Measurements from ENCODE around the gene VWA3A.

DNA sequence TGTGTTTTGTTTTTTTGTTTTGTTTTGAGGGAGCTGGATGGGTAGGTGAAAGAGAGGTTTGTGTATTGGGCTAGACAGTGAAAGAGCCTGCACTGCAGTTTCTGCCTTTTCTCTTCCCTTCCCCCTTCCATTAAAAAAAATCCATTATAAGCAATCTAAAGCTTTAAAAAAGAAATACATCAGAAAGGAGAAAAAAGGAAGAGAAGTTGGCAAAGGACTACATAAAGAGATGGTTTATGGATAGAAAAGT is 103.0 kb downstream of the VWA3A start:
- TF ChIP-seq, protein P1, sequence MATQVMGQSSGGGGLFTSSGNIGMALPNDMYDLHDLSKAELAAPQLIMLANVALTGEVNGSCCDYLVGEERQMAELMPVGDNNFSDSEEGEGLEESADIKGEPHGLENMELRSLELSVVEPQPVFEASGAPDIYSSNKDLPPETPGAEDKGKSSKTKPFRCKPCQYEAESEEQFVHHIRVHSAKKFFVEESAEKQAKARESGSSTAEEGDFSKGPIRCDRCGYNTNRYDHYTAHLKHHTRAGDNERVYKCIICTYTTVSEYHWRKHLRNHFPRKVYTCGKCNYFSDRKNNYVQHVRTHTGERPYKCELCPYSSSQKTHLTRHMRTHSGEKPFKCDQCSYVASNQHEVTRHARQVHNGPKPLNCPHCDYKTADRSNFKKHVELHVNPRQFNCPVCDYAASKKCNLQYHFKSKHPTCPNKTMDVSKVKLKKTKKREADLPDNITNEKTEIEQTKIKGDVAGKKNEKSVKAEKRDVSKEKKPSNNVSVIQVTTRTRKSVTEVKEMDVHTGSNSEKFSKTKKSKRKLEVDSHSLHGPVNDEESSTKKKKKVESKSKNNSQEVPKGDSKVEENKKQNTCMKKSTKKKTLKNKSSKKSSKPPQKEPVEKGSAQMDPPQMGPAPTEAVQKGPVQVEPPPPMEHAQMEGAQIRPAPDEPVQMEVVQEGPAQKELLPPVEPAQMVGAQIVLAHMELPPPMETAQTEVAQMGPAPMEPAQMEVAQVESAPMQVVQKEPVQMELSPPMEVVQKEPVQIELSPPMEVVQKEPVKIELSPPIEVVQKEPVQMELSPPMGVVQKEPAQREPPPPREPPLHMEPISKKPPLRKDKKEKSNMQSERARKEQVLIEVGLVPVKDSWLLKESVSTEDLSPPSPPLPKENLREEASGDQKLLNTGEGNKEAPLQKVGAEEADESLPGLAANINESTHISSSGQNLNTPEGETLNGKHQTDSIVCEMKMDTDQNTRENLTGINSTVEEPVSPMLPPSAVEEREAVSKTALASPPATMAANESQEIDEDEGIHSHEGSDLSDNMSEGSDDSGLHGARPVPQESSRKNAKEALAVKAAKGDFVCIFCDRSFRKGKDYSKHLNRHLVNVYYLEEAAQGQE (IDR thresholded peaks at IDR 0.05; ENCODE audit: insufficient replicate concordance, low read depth): no peak
- TF ChIP-seq, protein P2, sequence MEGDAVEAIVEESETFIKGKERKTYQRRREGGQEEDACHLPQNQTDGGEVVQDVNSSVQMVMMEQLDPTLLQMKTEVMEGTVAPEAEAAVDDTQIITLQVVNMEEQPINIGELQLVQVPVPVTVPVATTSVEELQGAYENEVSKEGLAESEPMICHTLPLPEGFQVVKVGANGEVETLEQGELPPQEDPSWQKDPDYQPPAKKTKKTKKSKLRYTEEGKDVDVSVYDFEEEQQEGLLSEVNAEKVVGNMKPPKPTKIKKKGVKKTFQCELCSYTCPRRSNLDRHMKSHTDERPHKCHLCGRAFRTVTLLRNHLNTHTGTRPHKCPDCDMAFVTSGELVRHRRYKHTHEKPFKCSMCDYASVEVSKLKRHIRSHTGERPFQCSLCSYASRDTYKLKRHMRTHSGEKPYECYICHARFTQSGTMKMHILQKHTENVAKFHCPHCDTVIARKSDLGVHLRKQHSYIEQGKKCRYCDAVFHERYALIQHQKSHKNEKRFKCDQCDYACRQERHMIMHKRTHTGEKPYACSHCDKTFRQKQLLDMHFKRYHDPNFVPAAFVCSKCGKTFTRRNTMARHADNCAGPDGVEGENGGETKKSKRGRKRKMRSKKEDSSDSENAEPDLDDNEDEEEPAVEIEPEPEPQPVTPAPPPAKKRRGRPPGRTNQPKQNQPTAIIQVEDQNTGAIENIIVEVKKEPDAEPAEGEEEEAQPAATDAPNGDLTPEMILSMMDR (IDR thresholded peaks at IDR 0.05; ENCODE audit: insufficient read depth, low read length): no peak
- no peak for TF ChIP-seq POLR2AphosphoS5 (IDR thresholded peaks at IDR 0.05; ENCODE audit: low read depth)
- TF ChIP-seq GABPA (IDR thresholded peaks at IDR 0.05; ENCODE audit: low read depth): no peak

Measured in HL-60 (cell line).